Stimulated activated CD8-positive, alpha-beta memory T cell treated with anti-CD3 and anti-CD28 coated beads, Interleukin-12 subunit alpha, Interleukin-12 subunit beta, amount 100 ng/mL, for 4 hours (primary cell): ENCODE data around the gene FAF2.
"Not testable (repeated sequence)": the region's sequence is repeated elsewhere in the genome, so short reads cannot be mapped to it uniquely, and the experiment has no call there.

Source experiments
- DNase-seq: peaks from one replicate; pipeline ENCODE4 v3.0.0-alpha.2; 2020; ENCODE audit warnings: low read depth

Gene FAF2

GRCh38 chr5:176543428-176544182, 95.4 kb downstream of the FAF2 start:
- peak; percentile 55 for DNase-seq

- DNase-seq = no peak
Observed at GRCh38 chr5:176545388-176545736, 97.2 kb downstream of the FAF2 start.

GRCh38 chr5:176545737-176546509, 97.7 kb downstream of the FAF2 start:
- DNase-seq = no peak

DNA sequence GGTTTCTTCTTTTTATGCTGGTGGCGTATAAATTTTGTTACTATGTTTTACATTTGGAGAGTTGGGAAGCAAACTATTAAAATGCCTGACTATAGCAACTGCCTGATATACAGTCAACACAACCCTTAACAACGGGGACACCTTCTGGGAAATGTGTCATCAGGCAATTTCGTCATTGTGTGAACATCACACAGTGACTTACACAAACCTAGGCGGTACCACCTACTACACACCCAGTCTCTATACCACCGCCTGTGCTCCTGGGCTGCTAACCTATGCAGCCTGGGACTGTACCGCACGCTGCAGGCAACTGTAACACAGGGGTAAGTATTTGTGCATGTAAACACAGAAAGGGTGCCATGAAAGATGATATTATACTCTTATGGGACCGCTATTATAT, 99.6 kb downstream of the FAF2 start:
- DNase-seq = no peak

DNA sequence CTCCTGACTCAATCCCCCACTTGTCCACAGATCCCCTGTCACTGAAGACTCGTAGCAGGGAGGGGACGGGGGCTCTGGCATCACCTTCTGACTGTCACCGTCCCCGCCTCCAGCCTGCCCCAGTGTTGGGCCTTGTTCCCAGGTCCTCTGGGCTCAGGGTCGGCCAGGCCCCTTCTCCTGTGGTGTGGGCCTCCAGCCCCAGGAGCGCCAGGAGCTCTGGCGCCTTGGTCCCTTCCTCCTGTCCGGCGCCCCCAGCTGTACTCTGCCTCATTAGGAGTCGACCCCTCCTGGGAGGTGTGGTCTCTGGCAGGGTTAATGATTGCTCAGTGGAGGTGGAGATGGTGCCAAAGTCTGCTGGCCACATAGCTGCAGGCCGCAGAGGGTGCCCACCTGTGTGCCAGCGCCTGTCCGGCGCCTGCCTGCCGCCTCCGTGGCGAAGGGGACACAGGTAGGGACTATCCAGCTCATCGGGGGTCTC, 100.8 kb downstream of the FAF2 start, which contains the start of gene CDHR2:
CDHR2 (plus strand) TSS at position 376 of the 478 bp plus-strand sequence. CDS start 16,011 bp downstream, outside the sequence.
- no peak for DNase-seq

GRCh38 chr5:176549871-176550270, 101.7 kb downstream of the FAF2 start:
- no peak for DNase-seq

GRCh38 chr5:176550275-176550831, 102.2 kb downstream of the FAF2 start:
- no peak for DNase-seq

- not testable (repeated sequence) for DNase-seq
Observed at GRCh38 chr5:176550937-176551336, 102.8 kb downstream of the FAF2 start.

DNA sequence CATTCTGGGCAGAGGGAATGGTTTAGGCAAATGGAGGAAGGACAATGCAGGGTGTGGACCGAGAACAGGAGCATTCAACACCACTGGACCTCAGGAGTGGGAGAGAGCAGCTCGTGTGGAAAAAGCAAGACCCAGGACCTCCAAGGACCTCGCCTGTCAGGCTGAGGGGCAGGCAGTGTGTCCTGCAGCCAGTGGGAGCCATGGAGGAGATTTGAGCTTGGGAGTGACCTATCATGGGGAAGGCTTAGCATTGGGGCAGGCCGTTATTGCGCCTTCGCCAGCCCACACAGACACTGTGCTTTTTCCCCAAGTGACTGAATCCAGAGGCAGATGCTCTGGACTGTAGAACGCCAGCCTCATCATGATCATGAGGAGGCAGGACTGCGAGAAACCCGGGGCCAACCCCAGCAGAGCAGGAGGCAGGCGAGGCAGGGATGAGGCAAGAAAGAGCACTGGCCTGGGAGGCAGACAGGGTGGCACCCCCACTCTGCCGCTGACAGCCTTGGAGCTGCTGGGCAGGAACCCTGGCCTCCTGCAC, 104.2 kb downstream of the FAF2 start:
- DNase-seq = no peak

- no peak for DNase-seq
Observed at GRCh38 chr5:176553260-176554085, 105.3 kb downstream of the FAF2 start.

DNA sequence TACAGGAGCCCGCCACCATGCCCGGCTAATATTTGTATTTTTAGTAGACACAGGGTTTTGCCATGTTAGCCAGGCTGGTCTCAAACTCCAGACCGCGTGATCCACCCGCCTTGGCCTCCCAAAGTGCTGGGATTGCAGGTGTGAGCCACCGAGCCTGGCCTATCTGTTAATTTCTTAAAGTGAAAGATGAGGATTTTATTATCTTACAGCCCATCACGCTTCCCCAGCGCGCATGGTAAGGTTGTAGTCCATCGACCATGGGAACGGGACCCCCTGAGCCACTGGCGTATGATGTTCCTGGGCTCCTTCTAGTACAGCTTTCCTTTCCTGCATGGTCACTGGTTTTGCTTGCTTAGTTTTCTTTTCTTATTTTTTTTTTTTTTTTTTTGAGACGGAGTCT, 109.7 kb downstream of the FAF2 start:
- DNase-seq = no peak
